ENCODE data around the gene ALK.

The ALK gene

GRCh38 chr2:29147963-29148362 lies 773.4 kb downstream of the ALK start:
- H3K9me3 ChIP-seq (ENCODE audit: insufficient read depth, low read length): no peaks in the 10 kb centered on the region
- H3K4me1 ChIP-seq (ENCODE audit: insufficient read depth, insufficient read length): no peaks in the 10 kb centered on the region
- TF ChIP-seq YY1 (IDR thresholded peaks at IDR 0.05; ENCODE audit: insufficient read depth, insufficient read length): no peak
- no peak for TF ChIP-seq SUZ12 (IDR thresholded peaks at IDR 0.05; ENCODE audit: extremely low read depth, insufficient read depth, insufficient read length)
- TF ChIP-seq ZNF274 (IDR thresholded peaks at IDR 0.05; ENCODE audit: low read depth, low read length): no peak
- no peak for DNase-seq (ENCODE audit: low read depth, low spot score)
- H3K36me3 ChIP-seq (ENCODE audit: insufficient read depth, insufficient read length, low read length): no peaks in the 10 kb centered on the region
- no peak overlapping the region for H3K4me3 ChIP-seq (ENCODE audit: insufficient read length, low read depth)
- no peaks in the 10 kb centered on the region for H3K27me3 ChIP-seq (ENCODE audit: insufficient read depth, insufficient read length)
- H3K9ac ChIP-seq (ENCODE audit: insufficient read length, low read depth): no peak overlapping the region

GRCh38 chr2:29146197-29146596 lies 775.2 kb downstream of the ALK start:
- Histone ChIP-seq H3K9me3 (ENCODE audit: insufficient read depth, low read length) (no peaks in the 10 kb centered on the region), H3K4me1 (ENCODE audit: insufficient read depth, insufficient read length) (no peaks in the 10 kb centered on the region), H3K36me3 (ENCODE audit: insufficient read depth, insufficient read length, low read length) (no peaks in the 10 kb centered on the region), H3K9ac (ENCODE audit: insufficient read length, low read depth) (no peak overlapping the region), H3K27me3 (ENCODE audit: insufficient read depth, insufficient read length) (no peaks in the 10 kb centered on the region), H3K4me3 (ENCODE audit: insufficient read length, low read depth) (no peak overlapping the region)
- DNase-seq (ENCODE audit: low read depth, low spot score): no peak
- no peak for TF ChIP-seq SUZ12 (IDR thresholded peaks at IDR 0.05; ENCODE audit: extremely low read depth, insufficient read depth, insufficient read length)
- no peak for TF ChIP-seq ZNF274 (IDR thresholded peaks at IDR 0.05; ENCODE audit: low read depth, low read length)
- no peak for TF ChIP-seq YY1 (IDR thresholded peaks at IDR 0.05; ENCODE audit: insufficient read depth, insufficient read length)

GRCh38 chr2:29143657-29144056 lies 777.7 kb downstream of the ALK start:
- H3K9me3 ChIP-seq (ENCODE audit: insufficient read depth, low read length): no peaks in the 10 kb centered on the region
- H3K9ac ChIP-seq (ENCODE audit: insufficient read length, low read depth): no peak overlapping the region
- H3K4me1 ChIP-seq (ENCODE audit: insufficient read depth, insufficient read length): no peaks in the 10 kb centered on the region
- no peak for TF ChIP-seq ZNF274 (IDR thresholded peaks at IDR 0.05; ENCODE audit: low read depth, low read length)
- no peak for TF ChIP-seq SUZ12 (IDR thresholded peaks at IDR 0.05; ENCODE audit: extremely low read depth, insufficient read depth, insufficient read length)
- no peak for TF ChIP-seq YY1 (IDR thresholded peaks at IDR 0.05; ENCODE audit: insufficient read depth, insufficient read length)
- DNase-seq (ENCODE audit: low read depth, low spot score): no peak
- no peaks in the 10 kb centered on the region for H3K27me3 ChIP-seq (ENCODE audit: insufficient read depth, insufficient read length)
- H3K4me3 ChIP-seq (ENCODE audit: insufficient read length, low read depth): no peak overlapping the region
- H3K36me3 ChIP-seq (ENCODE audit: insufficient read depth, insufficient read length, low read length): no peaks in the 10 kb centered on the region

Data from NT2/D1 (cell line).